Measurements from ENCODE around the gene UNC79.

- TF ChIP-seq CTCF (IDR thresholded peaks at IDR 0.05) (no peak), POLR2A (IDR thresholded peaks at IDR 0.05) (no peak)
Observed at GRCh38 chr14:93531644-93532043, 100.9 kb downstream of the UNC79 start.

Data from heart left ventricle (tissue), 13 donors.